Hippocampal formation (tissue), 2 donors: ENCODE measurements around the gene KIF26B.

ENCODE experiments used
- DNase-seq, 2 donors: peaks; one replicate each; lab custom pipeline; 2025; lab: John Stamatoyannopoulos, UW

KIF26B gene

GRCh38 chr1:245240648-245241165 lies 85.9 kb downstream of the KIF26B start:
- no peak for DNase-seq

GRCh38 chr1:245241526-245242130 lies 86.8 kb downstream of the KIF26B start:
- DNase-seq: no peak

- no peak for DNase-seq
These were observed 88.2 kb downstream of the KIF26B start for GRCh38 chr1:245242989-245243388.

- DNase-seq: no peak
These were observed 90.4 kb downstream of the KIF26B start for GRCh38 chr1:245245021-245245667.

GRCh38 chr1:245246433-245246832 lies 91.6 kb downstream of the KIF26B start:
- DNase-seq: no peak

GRCh38 chr1:245247356-245247755 lies 92.6 kb downstream of the KIF26B start:
- DNase-seq: no peak

- DNase-seq: no peak
These were observed 93.0 kb downstream of the KIF26B start for GRCh38 chr1:245247801-245248200.

- DNase-seq: no peak
These were observed 93.5 kb downstream of the KIF26B start for GRCh38 chr1:245248231-245248731.

- DNase-seq: no peak
These were observed 101.0 kb downstream of the KIF26B start for GRCh38 chr1:245255783-245256182.

- DNase-seq: no peak
These were observed 101.7 kb downstream of the KIF26B start for GRCh38 chr1:245256528-245256927.

GRCh38 chr1:245258271-245258920 lies 103.6 kb downstream of the KIF26B start:
- no peak for DNase-seq

GRCh38 chr1:245260110-245260882 lies 105.5 kb downstream of the KIF26B start:
- DNase-seq: no peak

GRCh38 chr1:245260883-245261282 lies 106.1 kb downstream of the KIF26B start:
- DNase-seq: no peak

GRCh38 chr1:245261786-245262185 lies 107.0 kb downstream of the KIF26B start:
- DNase-seq: no peak

- no peak for DNase-seq
These were observed 108.8 kb downstream of the KIF26B start for GRCh38 chr1:245263529-245264095.

- DNase-seq: no peak
These were observed 109.4 kb downstream of the KIF26B start for GRCh38 chr1:245264226-245264625.

GRCh38 chr1:245266105-245266504 lies 111.3 kb downstream of the KIF26B start:
- DNase-seq: no peak

GRCh38 chr1:245270063-245270462 lies 115.3 kb downstream of the KIF26B start:
- no peak for DNase-seq

GRCh38 chr1:245270972-245271371 lies 116.2 kb downstream of the KIF26B start:
- no peak for DNase-seq

- no peak for DNase-seq
These were observed 117.9 kb downstream of the KIF26B start for GRCh38 chr1:245272676-245273075.

- DNase-seq: no peak
These were observed 121.7 kb downstream of the KIF26B start for GRCh38 chr1:245276445-245276844.

GRCh38 chr1:245277276-245277675 lies 122.5 kb downstream of the KIF26B start:
- DNase-seq: no peak
